HepG2 (cell line): ENCODE data around the gene EGR2. TPM values are rescaled to one million over a fixed set of nuclear protein-coding genes. Genes with fewer than 3 reads are reported as not detected.

Experiments
- ATAC-seq: fragments of 200-7000 bp; cut with Tn5 transposase; 3 replicates; pipeline ENCODE4 v1.9.1; 2020; ENCODE audit warnings: mild to moderate bottlenecking, moderate library complexity
- BruUV-seq: library from RNA; stranded (reverse); fragments of 400-500 nt; replicated peaks from 2 replicates; lab custom pipeline; 2021; lab: Mats Ljungman, UMichigan
- CTCF ChIA-PET: fragments of 300-600 bp; formaldehyde crosslinking; extraction: SDS; loops from one replicate; lab custom pipeline; 2021; ENCODE audit warnings: low total read pairs, inconsistent platforms, low intra/inter-chr PET ratio; lab: Yijun Ruan, JAX
- POLR2A ChIA-PET: fragments of 350-600 bp; sonication (Branson Sonifier 250); formaldehyde crosslinking; loops from one replicate; lab custom pipeline; 2020; ENCODE audit warnings: antibody characterized with exemption, inconsistent platforms; lab: Yijun Ruan, JAX
- DNase-seq: peaks from one replicate; pipeline ENCODE4 v3.0.0-alpha.2; 2015; ENCODE audit warnings: low spot score
- FAIRE-seq: peaks from 3 replicates; lab custom pipeline; 2011; peaks lifted over from hg19 to GRCh38; lab: Jason Lieb, UNC
- H2AFZ ChIP-seq: one replicate; pipeline ENCODE4 v1.6.1; 2011; ENCODE audit warnings: low read length, inconsistent platforms
- H3K27ac ChIP-seq: fragments of 300-600 bp; 3 replicates; pipeline ENCODE4 v1.8.0; 2011; ENCODE audit warnings: mixed run types, mild to moderate bottlenecking, mixed read lengths, low read length, inconsistent platforms; ENCODE audit not compliant: insufficient read depth; ENCODE audit errors: extremely low read length
- H3K27me3 ChIP-seq, 2 experiments: fragments of 200-600 bp in 1 of 2; 2 replicates in 1 of 2; 3 replicates in 1 of 2; pipeline versions ENCODE4 v1.6.0 to v1.8.0; 2011; ENCODE audit warnings: low read length in 2 of 2, mild to moderate bottlenecking in 2 of 2, moderate library complexity in 2 of 2, inconsistent platforms in 1 of 2; ENCODE audit not compliant: insufficient read depth in 2 of 2, control insufficient read depth in 1 of 2
- H3K36me3 ChIP-seq, 2 experiments: fragments of 200-600 bp in 1 of 2; replicated peaks in 1 of 2; 2 replicates in 1 of 2; 3 replicates in 1 of 2; pipeline versions ENCODE4 v1.5.1 to v1.8.0; 2011; ENCODE audit warnings: low read length in 2 of 2, inconsistent platforms in 1 of 2; ENCODE audit not compliant: insufficient read depth in 2 of 2, control insufficient read depth in 1 of 2
- H3K4me1 ChIP-seq: 2 replicates; pipeline ENCODE4 v1.5.1; 2012; ENCODE audit warnings: low read length, inconsistent platforms; ENCODE audit not compliant: insufficient read depth
- H3K4me2 ChIP-seq: 2 replicates; pipeline ENCODE4 v1.6.0; 2011; ENCODE audit warnings: low read depth, low read length, inconsistent platforms
- H3K4me3 ChIP-seq, 3 experiments: fragments of 200-600 bp in 1 of 3; sonication (generic), shearing (Covaris generic) in 1 of 3; replicated peaks in 1 of 3; 2 replicates each; pipeline ENCODE4 v1.5.1; 2011 to 2016; ENCODE audit warnings: low read length in 3 of 3, inconsistent platforms in 2 of 3, low read depth in 2 of 3, mild to moderate bottlenecking in 2 of 3, control low read depth in 1 of 3, mixed read lengths in 1 of 3; ENCODE audit not compliant: insufficient read depth in 1 of 3
- H3K79me2 ChIP-seq: one replicate; pipeline ENCODE4 v1.6.1; 2011; ENCODE audit warnings: low read length, inconsistent platforms; ENCODE audit not compliant: insufficient read depth
- H3K9ac ChIP-seq: 2 replicates; pipeline ENCODE4 v1.6.0; 2011; ENCODE audit warnings: mild to moderate bottlenecking, low read depth, low read length, inconsistent platforms; ENCODE audit not compliant: insufficient read depth
- H3K9me3 ChIP-seq: 2 replicates; pipeline ENCODE4 v1.5.1; 2012; ENCODE audit warnings: mild to moderate bottlenecking, low read length
- H4K20me1 ChIP-seq: 2 replicates; pipeline ENCODE4 v1.6.0; 2011; ENCODE audit warnings: inconsistent platforms, mild to moderate bottlenecking, low read length, moderate library complexity; ENCODE audit not compliant: insufficient read depth
- IKZF1 ChIP-seq: fragments of 450-650 bp; IDR thresholded peaks from 2 replicates; pipeline ENCODE4 v1.7.1; 2016
- MIER2 ChIP-seq: IDR thresholded peaks from 2 replicates; pipeline ENCODE4 v1.6.1; 2016; ENCODE audit warnings: missing biosample characterization, missing genetic modification reagents
- SNAPC2 ChIP-seq: sonication (generic); formaldehyde crosslinking; IDR thresholded peaks from 2 replicates; pipeline ENCODE4 v1.8.1; 2022; ENCODE audit warnings: mild to moderate bottlenecking, missing genetic modification reagents
- SPEN ChIP-seq: sonication (generic); formaldehyde crosslinking; IDR thresholded peaks from 2 replicates; pipeline ENCODE4 v1.5.1; 2020; ENCODE audit warnings: low read depth, mild to moderate bottlenecking, missing genetic modification reagents
- U2AF1 ChIP-seq: fragments of 200-400 bp; formaldehyde crosslinking; optimal IDR thresholded peaks from 2 replicates; pipeline ENCODE3; 2017; ENCODE audit warnings: mild to moderate bottlenecking, low read depth, low read length
- ZBTB43 ChIP-seq: sonication (generic); formaldehyde crosslinking; conservative IDR thresholded peaks from 2 replicates; pipeline ENCODE4 v1.4.0; 2020; ENCODE audit warnings: missing genetic modification reagents
- ZNF143 ChIP-seq: sonication (generic); formaldehyde crosslinking; IDR thresholded peaks from 2 replicates; pipeline ENCODE4 v1.4.0; 2020; ENCODE audit warnings: missing genetic modification reagents
- ZNF18 ChIP-seq: sonication (generic); formaldehyde crosslinking; IDR thresholded peaks from 2 replicates; pipeline ENCODE4 v1.8.0; 2022; ENCODE audit warnings: mild to moderate bottlenecking, missing genetic modification reagents; ENCODE audit not compliant: insufficient replicate concordance
- ZNF784 ChIP-seq: sonication (generic); formaldehyde crosslinking; IDR thresholded peaks from 2 replicates; pipeline ENCODE4 v1.5.1; 2020; ENCODE audit warnings: missing genetic modification reagents, mild to moderate bottlenecking, borderline replicate concordance
- WGBS: methylation state at CpG from one replicate; pipeline ENCODE4 v1.1.6; 2017; ENCODE audit warnings: low lambda C conversion rate; 5-methylcytosine and 5-hydroxymethylcytosine counted together
- in situ Hi-C: cut with HindIII; loops from 2 replicates; pipeline ENCODE4 v1.10.0; 2017; ENCODE audit warnings: low pct_unique_long_range_greater_than_20kb; ENCODE audit not compliant: extremely low pct_ligation_motif_present
- intact Hi-C: fragments of 100-400 bp; cut with micrococcal nuclease; formaldehyde crosslinking; loops from one replicate; pipeline ENCODE4 v1.10.0; 2022; ENCODE audit not compliant: unreplicated experiment
- polyA plus RNA-seq, 8 experiments: library from polyadenylated mRNA; depleted of rRNA in 3 of 8; stranded (reverse) in 7 of 8; unstranded in 1 of 8; fragments of >200 nt; fragmentation: Illumina TruSeq in 4 of 8; extraction: Trizol in 4 of 8; gene quantifications; 2 replicates each; pipeline versions ENCODE4 v1.2.1 to v1.2.3, GENCODE V29; 2011 to 2016; ENCODE audit warnings: low read depth in 4 of 8, missing spikeins in 1 of 8, mixed read lengths in 1 of 8; ENCODE audit not compliant: insufficient read depth in 1 of 8
- total RNA-seq, 5 experiments: library from RNA; depleted of rRNA; stranded (reverse); fragments of >200 nt; fragmentation: Illumina TruSeq; extraction: Trizol; gene quantifications; 2 replicates each; pipeline ENCODE4 v1.2.3, GENCODE V29; 2016; ENCODE audit warnings: low read depth in 1 of 5

The EGR2 gene
- total and polyA plus RNA-seq, 2 of the 13 experiments (the other 11 are each of a cell fraction or from before 2014, with no cell fraction given) = 0.11 to 0.15 TPM

- no peaks in the 10 kb centered on the region for H3K9me3 ChIP-seq
These were observed 43.8 kb downstream of the EGR2 start for GRCh38 chr10:62772186-62772974.

More at GRCh38 chr10:62772186-62772974, 43.8 kb downstream of the EGR2 start:
- H3K27ac ChIP-seq = no peak overlapping the region
- no peak for DNase-seq
- in situ Hi-C loops (no loop called here), intact Hi-C loops (no loop called here)
- H4K20me1 ChIP-seq = no peaks in the 10 kb centered on the region
- no peaks in the 10 kb centered on the region for H3K79me2 ChIP-seq
- FAIRE-seq = no peak
- H2AFZ ChIP-seq = no peak overlapping the region
- no peak overlapping the region for H3K4me3 ChIP-seq
- BruUV-seq = no TSS peak
- no peak for ATAC-seq
- H3K27me3 ChIP-seq = no peaks in the 10 kb centered on the region; a peak in 1 of 5 replicates
- CTCF ChIA-PET = no interaction called here
- no peaks in the 10 kb centered on the region for H3K36me3 ChIP-seq
- no peak overlapping the region for H3K9ac ChIP-seq
- 32% methylated on average over 7 of the region's 7 CpGs for WGBS
- POLR2A ChIA-PET = no interaction called here
- no peak for TF ChIP-seq MIER2 (CRISPR knock-in tag)
- TF ChIP-seq ZNF18 = no peak
- no peak for TF ChIP-seq SNAPC2 (CRISPR knock-in tag)
- TF ChIP-seq ZNF784 (CRISPR knock-in tag) = no peak
- no peak for TF ChIP-seq ZNF143
- no peak for TF ChIP-seq IKZF1
- no peak for TF ChIP-seq ZBTB43
- TF ChIP-seq U2AF1 = no peak
- TF ChIP-seq SPEN = no peak
- TF ChIP-seq, all 625 proteins: peak for 0
- no peak overlapping the region for H3K4me2 ChIP-seq
- no peaks in the 10 kb centered on the region for H3K4me1 ChIP-seq
